ENCODE data around the gene GOLGA6C. TPM values are rescaled to one million over a fixed set of nuclear protein-coding genes. Genes with fewer than 3 reads are reported as not detected.

The GOLGA6C gene
- total and polyA plus RNA-seq, 2 donors (not counting 1 experiment from before 2014, with no cell fraction given), result not detected

GRCh38 chr15:75306188-75306587, 48.1 kb downstream of the GOLGA6C start:
- no peaks in the 10 kb centered on the region for H4K20me1 ChIP-seq (ENCODE audit: control insufficient read depth, insufficient read depth, low read length, poor library complexity, severe bottlenecking)
- H3K4me2 ChIP-seq (replicated peaks; ENCODE audit: low read depth, low read length, poor library complexity, severe bottlenecking), result no peak overlapping the region
- TF ChIP-seq EZH2 (IDR thresholded peaks at IDR 0.05; ENCODE audit: borderline replicate concordance, insufficient read depth, low read depth, low read length, poor library complexity, severe bottlenecking) (no peak), CTCF (IDR thresholded peaks at IDR 0.05) (no peak)
- H3K27ac Mint-ChIP-seq, result no peak overlapping the region
- DNase-seq (no peak), ATAC-seq (ENCODE audit: low read depth) (no peak)
- H3K9ac ChIP-seq (ENCODE audit: low read length), result no peak overlapping the region
- H3K4me1 ChIP-seq (ENCODE audit: control insufficient read depth in 2 of 2, insufficient read depth in 2 of 2, low read length in 2 of 2), result no peaks in the 10 kb centered on the region
- CTCF ChIA-PET, result interaction anchor here (1.1 kb wide), 1 partner anchor 62 kb away, joined by 3 read pairs; no protein-coding TSS in a partner anchor
- no peak overlapping the region for H3K27ac ChIP-seq (ENCODE audit: low read length in 2 of 2)
- intact Hi-C loops (cut with micrococcal nuclease), result no loop called here
- no peaks in the 10 kb centered on the region for H3K9me3 ChIP-seq (ENCODE audit: control extremely low read depth in 1 of 3, control insufficient read depth in 2 of 3, insufficient read depth in 1 of 3, low read length in 2 of 3)
- no peaks in the 10 kb centered on the region for H3K4me1 Mint-ChIP-seq
- H3K4me3 ChIP-seq (ENCODE audit: control extremely low read depth in 1 of 5, extremely low read depth in 1 of 5, insufficient read depth in 1 of 5, low read depth in 2 of 5, low read length in 4 of 5), result no peak overlapping the region
- H3K79me2 ChIP-seq (ENCODE audit: control insufficient read depth, insufficient read depth, low read length), result no peaks in the 10 kb centered on the region
- no peak overlapping the region for H3K4me3 Mint-ChIP-seq
- WGBS (ENCODE audit: insufficient coverage), result 93% methylated on average over 2 of the region's 3 CpGs
- POLR2A ChIA-PET, result no interaction called here
- H3K36me3 ChIP-seq (replicated peaks in 1 of 2; ENCODE audit: control extremely low read depth in 1 of 2, control insufficient read depth in 1 of 2, extremely low read depth in 1 of 2, insufficient read depth in 2 of 2, low read length in 1 of 2), result no peaks in the 10 kb centered on the region
- peaks cover 0 to 13% (median 4%) of the 10 kb centered on the region in 4 experiments for H3K27me3 ChIP-seq (replicated peaks in 1 of 4; ENCODE audit: control extremely low read depth in 1 of 4, control insufficient read depth in 3 of 4, insufficient read depth in 4 of 4, low read length in 3 of 4)
- no peaks in the 10 kb centered on the region for H3K9me3 Mint-ChIP-seq (ENCODE audit: insufficient read depth)
- no peak overlapping the region for H2AFZ ChIP-seq (ENCODE audit: insufficient read depth, low read depth, low read length, poor library complexity, severe bottlenecking)
- peaks cover 47% of the 10 kb centered on the region for H3K27me3 Mint-ChIP-seq

DNA sequence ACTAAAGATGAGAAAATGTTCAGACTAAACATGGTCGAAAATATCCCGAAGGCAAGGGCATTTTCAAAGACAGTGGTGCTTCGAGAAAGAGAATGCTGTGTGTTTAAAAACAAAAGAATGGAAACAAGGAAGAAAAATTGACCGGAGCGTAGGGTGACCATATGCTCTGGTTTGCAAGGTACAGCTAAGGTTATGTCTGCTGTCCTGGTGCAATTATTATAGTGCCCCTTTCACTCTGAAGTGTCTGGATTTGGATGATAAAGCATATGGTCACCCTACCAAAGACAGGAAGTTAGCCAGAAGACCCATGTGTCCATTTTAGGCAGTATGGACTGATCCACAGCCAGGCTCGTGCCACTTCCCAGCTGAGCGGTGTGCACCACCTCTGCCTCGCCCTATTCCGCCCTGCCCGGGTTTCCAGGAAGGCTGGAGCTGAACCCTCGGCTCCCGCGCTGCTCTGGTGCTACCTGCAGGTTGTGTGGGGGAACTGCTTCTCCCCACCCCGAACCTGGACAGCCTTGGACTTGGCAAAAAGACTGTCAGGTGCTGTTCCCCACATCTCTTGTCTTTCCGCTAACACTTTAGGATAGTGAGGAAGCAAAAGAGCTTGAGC, 49.8 kb downstream of the GOLGA6C start:
- Histone ChIP-seq H3K36me3 (replicated peaks in 1 of 2; ENCODE audit: control extremely low read depth in 1 of 2, control insufficient read depth in 1 of 2, extremely low read depth in 1 of 2, insufficient read depth in 2 of 2, low read length in 1 of 2) (no peaks in the 10 kb centered on the region), H3K79me2 (ENCODE audit: control insufficient read depth, insufficient read depth, low read length) (no peaks in the 10 kb centered on the region), H3K4me3 (ENCODE audit: control extremely low read depth in 1 of 5, extremely low read depth in 1 of 5, insufficient read depth in 1 of 5, low read depth in 2 of 5, low read length in 4 of 5) (no peak overlapping the region), H3K9me3 (ENCODE audit: control extremely low read depth in 1 of 3, control insufficient read depth in 2 of 3, insufficient read depth in 1 of 3, low read length in 2 of 3) (no peaks in the 10 kb centered on the region), H3K27me3 (replicated peaks in 1 of 4; ENCODE audit: control extremely low read depth in 1 of 4, control insufficient read depth in 3 of 4, insufficient read depth in 4 of 4, low read length in 3 of 4) (peaks cover 0 to 13% (median 4%) of the 10 kb centered on the region in 4 experiments), H2AFZ (ENCODE audit: insufficient read depth, low read depth, low read length, poor library complexity, severe bottlenecking) (no peak overlapping the region), H3K4me1 (ENCODE audit: control insufficient read depth in 2 of 2, insufficient read depth in 2 of 2, low read length in 2 of 2) (no peaks in the 10 kb centered on the region), H4K20me1 (ENCODE audit: control insufficient read depth, insufficient read depth, low read length, poor library complexity, severe bottlenecking) (no peaks in the 10 kb centered on the region), H3K4me2 (replicated peaks; ENCODE audit: low read depth, low read length, poor library complexity, severe bottlenecking) (no peak overlapping the region), H3K9ac (ENCODE audit: low read length) (no peak overlapping the region), H3K27ac (ENCODE audit: low read length in 2 of 2) (no peak overlapping the region)
- ATAC-seq (ENCODE audit: low read depth), result no peak
- Mint-ChIP-seq H3K4me1 (no peaks in the 10 kb centered on the region), H3K27me3 (peaks cover 53% of the 10 kb centered on the region), H3K27ac (no peak overlapping the region), H3K9me3 (ENCODE audit: insufficient read depth) (no peaks in the 10 kb centered on the region), H3K4me3 (no peak overlapping the region)
- intact Hi-C loops (cut with micrococcal nuclease), result no loop called here
- CTCF ChIA-PET, result interaction anchor here (0.8 to 2.2 kb wide), 3 partner anchors 265 to 537 kb away, joined by 3 to 12 read pairs (median 3); no protein-coding TSS in a partner anchor
- no peak for TF ChIP-seq EZH2 (IDR thresholded peaks at IDR 0.05; ENCODE audit: borderline replicate concordance, insufficient read depth, low read depth, low read length, poor library complexity, severe bottlenecking)
- peak; percentile 36 for TF ChIP-seq CTCF (IDR thresholded peaks at IDR 0.05)
- POLR2A ChIA-PET, result interaction anchor here (0.7 kb wide), 1 partner anchor 1243 kb away, joined by 4 read pairs; no protein-coding TSS in a partner anchor
- DNase-seq, result peak; percentile 27
- 38% methylated on average over 14 of the region's 15 CpGs for WGBS (ENCODE audit: insufficient coverage)

Data from B cell (primary cell).